GM10248 (cell line): ENCODE measurements around the gene STPG4.

Experiments used
- CTCF ChIA-PET: fragments of 300-600 bp; sonication (Branson Sonifier 250); formaldehyde crosslinking; extraction: SDS; loops from one replicate; lab custom pipeline; 2021; ENCODE audit warnings: antibody characterized with exemption; lab: Yijun Ruan, JAX
- POLR2A ChIA-PET: fragments of 350-650 bp; sonication (Branson Sonifier 250); formaldehyde crosslinking; extraction: SDS; loops from one replicate; lab custom pipeline; 2020; ENCODE audit warnings: antibody characterized with exemption; lab: Yijun Ruan, JAX
- DNase-seq: peaks from one replicate; pipeline ENCODE4 v3.0.0; 2012; ENCODE audit errors: extremely low spot score
- TF ChIP-seq, protein P1 (sequence below): IDR thresholded peaks from 2 replicates; pipeline ENCODE4 v1.5.1; 2012; ENCODE audit warnings: mild to moderate bottlenecking, low read depth; ENCODE audit errors: extremely low read depth, missing control alignments, control extremely low read depth

STPG4 gene

DNA sequence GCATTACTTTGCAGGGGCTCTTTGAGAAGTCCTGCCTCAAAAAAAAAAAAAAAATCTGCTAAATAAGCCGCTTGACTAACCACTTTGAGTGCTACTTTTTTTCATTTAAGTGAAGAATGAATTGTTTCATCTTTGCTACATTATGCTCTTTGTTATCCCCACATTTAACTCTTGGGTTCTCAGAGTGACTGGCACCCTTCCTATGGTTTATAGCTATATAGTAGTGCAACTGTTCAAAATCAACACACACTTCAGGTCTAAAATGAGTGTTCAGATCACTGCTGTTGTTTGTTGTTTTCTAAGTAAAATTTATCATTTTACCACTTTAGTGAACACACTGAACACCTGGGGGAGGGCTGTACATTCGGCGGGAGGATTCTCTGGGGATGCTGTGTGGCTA, 13.6 kb downstream of the STPG4 start:
- TF ChIP-seq, protein P1, sequence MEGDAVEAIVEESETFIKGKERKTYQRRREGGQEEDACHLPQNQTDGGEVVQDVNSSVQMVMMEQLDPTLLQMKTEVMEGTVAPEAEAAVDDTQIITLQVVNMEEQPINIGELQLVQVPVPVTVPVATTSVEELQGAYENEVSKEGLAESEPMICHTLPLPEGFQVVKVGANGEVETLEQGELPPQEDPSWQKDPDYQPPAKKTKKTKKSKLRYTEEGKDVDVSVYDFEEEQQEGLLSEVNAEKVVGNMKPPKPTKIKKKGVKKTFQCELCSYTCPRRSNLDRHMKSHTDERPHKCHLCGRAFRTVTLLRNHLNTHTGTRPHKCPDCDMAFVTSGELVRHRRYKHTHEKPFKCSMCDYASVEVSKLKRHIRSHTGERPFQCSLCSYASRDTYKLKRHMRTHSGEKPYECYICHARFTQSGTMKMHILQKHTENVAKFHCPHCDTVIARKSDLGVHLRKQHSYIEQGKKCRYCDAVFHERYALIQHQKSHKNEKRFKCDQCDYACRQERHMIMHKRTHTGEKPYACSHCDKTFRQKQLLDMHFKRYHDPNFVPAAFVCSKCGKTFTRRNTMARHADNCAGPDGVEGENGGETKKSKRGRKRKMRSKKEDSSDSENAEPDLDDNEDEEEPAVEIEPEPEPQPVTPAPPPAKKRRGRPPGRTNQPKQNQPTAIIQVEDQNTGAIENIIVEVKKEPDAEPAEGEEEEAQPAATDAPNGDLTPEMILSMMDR, result no peak
- ChIA-PET POLR2A (no interaction called here), CTCF (no interaction called here)
- DNase-seq, result no peak

DNA sequence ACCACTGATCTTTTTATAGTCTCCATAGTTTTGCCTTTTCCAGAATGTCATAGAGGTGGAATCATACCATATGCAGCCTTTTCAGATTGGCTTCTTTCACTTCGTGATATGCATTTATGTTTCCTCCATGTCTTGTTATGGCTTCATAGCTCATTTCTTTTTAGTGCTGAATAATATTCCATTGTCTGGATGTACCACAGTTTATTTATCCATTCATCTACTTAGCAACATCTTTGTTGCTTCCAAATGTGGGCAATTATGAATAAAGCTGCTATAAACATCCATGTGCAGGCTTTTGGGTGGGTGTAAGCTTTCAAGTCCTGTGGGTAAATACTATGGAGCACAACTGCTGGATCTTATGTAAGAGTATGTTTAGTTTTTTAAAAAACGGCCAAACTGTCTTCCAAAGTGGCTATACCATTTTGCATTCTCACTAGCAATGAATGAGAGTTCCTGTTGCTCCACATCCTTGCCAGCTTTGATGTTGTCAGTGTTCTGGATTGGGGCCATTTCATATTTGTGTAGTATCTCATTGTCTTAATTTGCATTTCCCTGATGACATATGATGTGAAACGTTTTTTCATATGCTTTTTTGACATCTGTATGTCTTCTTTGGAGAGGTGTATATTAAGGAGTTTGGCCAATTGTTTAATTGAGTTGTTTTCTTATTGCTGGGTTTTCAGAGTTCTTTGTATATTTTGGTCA, 20.6 kb downstream of the STPG4 start:
- ChIA-PET CTCF (no interaction called here), POLR2A (no interaction called here)
- no peak for DNase-seq
- TF ChIP-seq, protein P1, result no peak

DNA sequence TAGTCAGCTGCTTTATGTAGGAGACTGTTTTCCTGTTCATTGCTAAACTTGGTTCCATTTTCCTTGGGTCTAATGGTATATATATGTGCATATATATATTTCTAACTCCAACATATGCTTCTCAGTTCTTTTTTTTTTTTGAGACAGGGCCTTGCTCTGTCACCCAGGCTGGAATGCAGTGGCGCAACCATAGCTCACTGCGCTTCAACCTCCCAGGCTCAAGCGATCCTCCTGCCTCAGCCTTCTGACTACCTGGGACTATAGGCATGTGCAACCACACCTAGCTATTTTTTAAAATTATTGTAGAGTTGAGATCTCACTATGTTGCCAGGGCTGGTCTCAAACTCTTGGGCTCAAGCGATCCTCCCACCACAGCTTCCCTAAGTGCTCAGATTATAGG, 22.1 kb downstream of the STPG4 start:
- no peak for DNase-seq
- ChIA-PET POLR2A (no interaction called here), CTCF (no interaction called here)
- TF ChIP-seq, protein P1, result no peak

DNA sequence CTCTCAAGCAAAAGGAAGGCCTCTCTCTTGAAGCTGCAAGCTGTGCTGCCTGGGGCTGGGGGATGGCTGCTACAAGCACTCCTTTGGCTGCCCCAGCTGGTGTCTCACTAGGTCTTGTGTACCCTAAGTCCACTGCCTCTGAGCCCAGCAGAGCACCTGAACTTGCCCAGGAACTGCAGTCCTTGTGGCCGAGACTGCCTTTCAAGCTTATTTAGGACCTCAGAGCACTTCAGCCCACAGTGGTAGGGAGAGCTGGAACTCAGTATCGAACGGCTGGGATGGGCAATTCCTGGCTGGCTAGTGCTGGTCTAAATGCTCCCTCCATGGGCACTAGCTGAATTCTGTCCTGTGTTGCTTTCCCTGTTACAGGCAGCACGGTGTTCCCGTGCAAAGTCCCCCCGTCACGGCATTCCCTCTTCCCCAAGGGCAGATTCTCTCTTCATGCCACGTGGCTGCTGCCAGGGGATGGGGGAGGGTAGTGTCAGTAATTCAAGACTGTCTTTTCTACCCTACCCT, 25.9 kb downstream of the STPG4 start:
- ChIA-PET POLR2A (no interaction called here), CTCF (interaction anchor here (0.9 to 2.5 kb wide), 5 partner anchors 14 to 194 kb away, joined by 3 to 7 read pairs (median 4); no protein-coding TSS in a partner anchor)
- TF ChIP-seq, protein P1, result no peak
- no peak for DNase-seq

DNA sequence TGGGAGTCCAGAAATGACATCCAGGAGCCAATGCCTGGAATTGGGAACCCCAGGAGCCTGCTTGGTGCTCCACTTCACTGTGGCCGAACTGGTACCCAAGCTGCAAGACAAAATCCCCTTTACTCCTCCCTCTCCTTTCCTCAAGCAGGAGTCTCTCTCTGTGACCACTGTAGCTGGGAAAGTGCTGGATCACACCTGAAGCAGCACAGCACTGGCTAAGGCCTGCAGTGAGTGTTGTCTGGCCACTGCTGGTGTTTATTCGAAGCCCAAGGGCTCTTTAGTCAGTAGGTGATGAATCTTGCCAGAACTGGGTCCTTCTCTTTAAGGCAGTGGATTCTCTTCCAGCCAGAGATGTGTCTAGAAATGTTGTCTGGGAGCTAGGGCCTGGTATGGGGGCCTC, 26.4 kb downstream of the STPG4 start:
- DNase-seq, result no peak
- TF ChIP-seq, protein P1, result no peak
- ChIA-PET POLR2A (no interaction called here), CTCF (interaction anchor here (0.9 to 2.5 kb wide), 5 partner anchors 13 to 194 kb away, joined by 3 to 7 read pairs (median 4); no protein-coding TSS in a partner anchor)

DNA sequence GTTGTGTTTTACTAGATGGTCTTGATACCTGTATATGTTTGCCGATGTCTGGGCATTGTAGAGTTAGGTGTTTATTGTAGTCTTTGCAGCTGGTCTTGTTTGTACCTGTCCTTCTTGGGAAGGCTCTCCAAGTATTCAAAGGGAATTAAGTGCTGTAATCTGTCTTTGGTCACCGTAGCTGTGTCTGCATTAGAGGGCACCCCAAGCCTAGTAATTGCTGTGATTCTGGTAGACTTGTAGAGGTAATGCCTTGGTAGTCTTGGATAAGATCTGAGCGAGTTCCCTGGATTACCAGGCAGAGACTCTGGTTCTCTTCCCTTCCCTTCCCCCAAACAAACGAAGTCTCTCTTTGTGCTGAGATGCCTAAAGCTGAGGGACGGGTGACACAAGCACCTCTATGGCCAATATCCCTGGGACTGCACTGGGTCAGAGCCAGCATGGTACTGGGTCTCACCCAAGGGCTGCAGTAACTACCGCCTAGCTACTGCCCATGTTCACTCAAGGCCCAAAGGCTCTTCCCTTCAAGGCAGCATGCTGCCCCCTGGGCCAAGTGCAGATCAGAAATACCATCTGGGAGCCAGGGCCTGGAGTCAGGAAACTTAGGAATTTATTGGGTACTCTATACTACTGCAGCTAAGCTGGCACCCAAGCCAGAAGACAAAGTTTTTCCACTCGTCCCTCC, 27.1 kb downstream of the STPG4 start:
- DNase-seq, result no peak
- TF ChIP-seq, protein P1, result no peak
- ChIA-PET POLR2A (no interaction called here), CTCF (interaction anchor here (1.2 to 2.5 kb wide), 4 partner anchors 12 to 196 kb away, joined by 3 to 7 read pairs (median 3); no protein-coding TSS in a partner anchor)
